AML-193 (cell line): ENCODE data around the gene UGT1A7.

ENCODE experiments used
- DNase-seq, 2 experiments: peaks; one replicate each; lab custom pipeline; 2025; lab: John Stamatoyannopoulos, UW

UGT1A7 gene

GRCh38 chr2:233818639-233819621 is 137.2 kb downstream of the UGT1A7 start:
- DNase-seq: no peak

GRCh38 chr2:233819884-233820773 is 138.4 kb downstream of the UGT1A7 start:
- DNase-seq: no peak

DNA sequence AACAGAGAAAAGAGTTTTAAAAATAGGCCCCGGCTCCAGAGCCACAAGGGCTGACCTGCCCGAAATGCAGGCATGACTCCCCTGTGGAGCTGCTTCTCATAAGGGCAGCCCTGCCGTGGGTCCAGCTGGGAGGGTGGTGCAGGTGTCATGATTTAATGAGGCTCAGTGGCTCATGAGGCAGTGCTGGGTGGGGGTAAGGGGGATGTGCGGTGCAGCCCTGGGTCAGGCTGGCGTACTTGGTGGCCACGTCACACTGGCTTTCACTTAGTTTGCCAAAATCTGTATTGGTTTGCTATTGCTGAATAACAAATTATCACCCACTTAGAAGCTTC is 139.0 kb downstream of the UGT1A7 start:
- no peak for DNase-seq

GRCh38 chr2:233821196-233821595 is 139.5 kb downstream of the UGT1A7 start:
- DNase-seq: no peak

- no peak for DNase-seq
Observed at GRCh38 chr2:233821709-233822100, 140.0 kb downstream of the UGT1A7 start.

GRCh38 chr2:233822101-233822771 is 140.5 kb downstream of the UGT1A7 start:
- no peak for DNase-seq
